Skin epidermis (tissue), 12 donors: ENCODE data around the gene KPNA3.
"Not testable (repeated sequence)": the region's sequence is repeated elsewhere in the genome, so short reads cannot be mapped to it uniquely, and the experiment has no call there.

Experiments used
- H3K27ac ChIP-seq, 21 experiments: fragments of 200-600 bp; sonication (generic) in 11 of 21; one replicate each; pipeline ENCODE4 v1.5.0; 2020; ENCODE audit warnings: mild to moderate bottlenecking in 3 of 21, inconsistent platforms in 2 of 21, moderate library complexity in 2 of 21
- H3K4me3 ChIP-seq, 7 experiments: fragments of 200-600 bp; sonication (generic) in 2 of 7; one replicate each; pipeline ENCODE4 v1.5.0; 2020; ENCODE audit warnings: inconsistent platforms in 2 of 7, mild to moderate bottlenecking in 2 of 7, moderate library complexity in 1 of 7

KPNA3 gene

GRCh38 chr13:49761811-49762210, 30.7 kb downstream of the KPNA3 start:
- not testable (repeated sequence) for H3K27ac ChIP-seq

DNA sequence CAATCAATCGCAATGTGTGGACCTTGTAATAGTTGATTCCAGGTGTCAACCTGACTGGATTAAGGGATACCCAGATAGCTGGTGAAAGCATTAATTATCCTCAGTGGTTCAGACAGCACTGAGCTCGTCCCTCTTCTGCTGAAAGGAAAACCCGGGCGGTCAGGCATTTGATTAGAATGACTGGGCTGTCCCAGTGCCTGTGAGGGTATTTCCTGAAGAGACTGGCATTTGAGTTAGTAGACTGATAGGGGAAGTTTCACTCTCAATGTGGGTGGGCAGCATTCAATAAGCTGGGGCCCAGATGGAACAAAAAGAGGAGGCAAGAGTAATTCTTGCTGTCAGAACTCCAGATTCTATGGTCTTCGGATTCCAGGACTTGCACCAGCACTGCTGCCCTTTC, 31.9 kb downstream of the KPNA3 start:
- Histone ChIP-seq H3K4me3 (no peak overlapping the region), H3K27ac (no peak overlapping the region)

More at GRCh38 chr13:49761811-49762210, 30.7 kb downstream of the KPNA3 start:
- not testable (repeated sequence) for H3K4me3 ChIP-seq

DNA sequence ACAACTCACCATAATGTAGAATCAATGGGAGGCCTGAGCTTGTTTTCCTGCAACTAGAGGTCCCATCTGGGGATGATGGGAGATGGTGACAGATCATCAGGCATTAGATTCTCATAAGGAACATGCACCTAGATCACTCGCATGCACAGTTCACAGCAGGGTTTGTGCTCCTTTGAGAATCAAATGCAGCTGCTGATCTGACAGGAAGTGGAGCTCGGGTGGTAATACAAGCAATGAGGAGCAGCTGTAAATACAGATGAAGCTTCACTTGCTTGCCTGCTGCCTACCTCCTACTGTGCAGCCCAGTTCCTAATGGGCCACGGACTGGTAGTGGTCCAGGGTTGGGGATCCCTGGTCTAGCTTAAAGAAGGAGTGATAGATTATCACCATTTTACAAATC, 33.0 kb downstream of the KPNA3 start:
- H3K27ac ChIP-seq = no peak overlapping the region
- no peak overlapping the region for H3K4me3 ChIP-seq

DNA sequence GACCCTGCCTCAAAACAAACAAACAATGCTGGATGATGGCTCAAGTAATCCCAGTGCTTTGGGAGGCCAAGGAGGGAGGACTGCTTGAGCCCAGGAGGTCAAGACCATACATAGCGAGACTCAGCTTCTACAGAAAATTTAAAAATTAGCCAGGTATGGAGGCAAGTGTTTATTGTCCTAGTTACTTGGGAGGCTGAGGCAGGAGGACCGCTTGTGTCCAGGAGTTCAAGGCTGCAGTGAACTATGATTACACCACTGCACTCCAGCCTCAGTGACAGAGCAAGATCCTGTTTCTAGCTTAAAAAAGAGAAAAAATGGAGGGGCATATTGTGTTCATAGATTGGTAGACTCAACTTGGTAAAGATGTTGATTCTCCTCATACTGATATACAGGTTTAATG, 36.2 kb downstream of the KPNA3 start:
- no peak overlapping the region for H3K4me3 ChIP-seq
- no peak overlapping the region for H3K27ac ChIP-seq

- Histone ChIP-seq H3K27ac (no peak overlapping the region), H3K4me3 (no peak overlapping the region)
These were observed 38.3 kb downstream of the KPNA3 start for GRCh38 chr13:49754146-49754545.

- Histone ChIP-seq H3K27ac (no peak overlapping the region), H3K4me3 (no peak overlapping the region)
These were observed 42.6 kb downstream of the KPNA3 start for GRCh38 chr13:49749848-49750247.

DNA sequence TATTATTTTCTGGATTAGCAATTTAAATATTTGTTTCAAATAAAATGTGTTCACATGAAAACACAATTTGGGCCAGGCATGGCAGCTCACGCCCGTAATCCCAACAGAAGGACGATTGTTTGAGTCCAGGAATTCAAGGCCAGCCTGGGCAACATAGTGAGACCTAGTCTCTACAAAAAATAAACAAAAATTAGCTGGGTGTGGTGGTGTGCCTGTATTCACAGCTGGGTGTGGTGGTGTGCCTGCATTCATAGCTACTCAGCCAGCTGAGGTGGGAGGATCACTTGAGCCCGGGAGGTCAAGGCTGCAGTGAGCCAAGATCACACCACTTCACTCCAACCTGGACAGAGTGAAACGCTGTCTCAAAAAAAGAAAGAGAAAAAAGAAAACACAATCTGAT, 46.4 kb downstream of the KPNA3 start:
- Histone ChIP-seq H3K4me3 (no peak overlapping the region), H3K27ac (no peak overlapping the region)

DNA sequence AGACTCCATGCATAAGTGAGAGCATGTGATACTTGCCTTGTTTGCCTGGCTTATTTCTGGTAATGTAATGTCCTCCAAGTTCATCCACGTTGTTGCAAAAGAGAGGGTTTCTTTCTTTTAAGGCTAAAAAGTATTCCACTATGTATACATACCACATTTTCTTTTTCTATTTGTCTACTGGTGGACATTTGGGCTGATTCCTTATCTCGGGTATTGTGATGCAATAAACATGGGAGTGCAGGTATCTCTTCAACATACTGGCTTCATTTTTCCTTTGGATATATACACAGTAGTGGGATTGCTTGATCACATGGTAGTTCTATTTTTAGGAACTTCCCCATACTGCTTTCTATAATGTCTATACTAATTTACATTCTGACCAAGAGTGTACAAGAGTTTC, 51.6 kb downstream of the KPNA3 start:
- H3K27ac ChIP-seq = no peak overlapping the region

DNA sequence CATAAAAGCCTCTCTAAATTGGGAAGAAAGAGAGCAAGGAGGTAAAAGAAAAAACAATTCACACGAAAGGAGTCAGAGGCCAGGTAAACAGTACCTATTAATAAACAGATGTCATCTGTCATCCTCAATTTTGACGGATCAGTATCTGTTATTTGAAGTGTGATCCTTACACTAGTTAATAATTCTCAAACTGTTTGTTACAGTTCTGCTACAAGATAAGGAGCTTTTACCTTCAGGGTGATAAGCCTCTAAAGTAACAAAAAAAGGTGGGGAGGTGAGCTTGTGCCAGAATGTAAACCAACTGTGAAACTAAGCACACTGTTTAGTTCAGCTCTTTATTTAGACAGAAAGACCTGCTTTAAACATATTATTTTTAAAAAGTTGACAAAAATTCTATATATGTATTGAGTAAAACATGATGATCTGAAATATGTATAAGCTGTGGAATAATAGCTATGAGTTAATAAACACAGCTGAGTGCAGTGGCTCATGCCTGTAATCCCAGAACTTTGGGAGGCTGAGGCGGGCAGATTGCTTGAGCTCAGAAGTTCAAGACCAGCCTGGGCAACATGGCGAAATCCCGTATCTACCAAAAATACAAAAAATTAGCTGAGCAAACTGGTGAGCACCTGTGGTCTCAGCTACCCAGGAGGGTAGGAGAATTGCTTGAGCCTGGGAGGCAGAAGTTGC, 52.8 kb downstream of the KPNA3 start:
- H3K27ac ChIP-seq = no peak overlapping the region

More for the DNA sequence above, 51.6 kb downstream of the KPNA3 start:
- no peak overlapping the region for H3K4me3 ChIP-seq

GRCh38 chr13:49733181-49733951, 59.1 kb downstream of the KPNA3 start:
- no peak overlapping the region for H3K4me3 ChIP-seq

More for the DNA sequence above, 52.8 kb downstream of the KPNA3 start:
- no peak overlapping the region for H3K4me3 ChIP-seq

GRCh38 chr13:49731766-49732165, 60.7 kb downstream of the KPNA3 start:
- Histone ChIP-seq H3K27ac (no peak overlapping the region), H3K4me3 (no peak overlapping the region)

More at GRCh38 chr13:49733181-49733951, 59.1 kb downstream of the KPNA3 start:
- no peak overlapping the region for H3K27ac ChIP-seq

DNA sequence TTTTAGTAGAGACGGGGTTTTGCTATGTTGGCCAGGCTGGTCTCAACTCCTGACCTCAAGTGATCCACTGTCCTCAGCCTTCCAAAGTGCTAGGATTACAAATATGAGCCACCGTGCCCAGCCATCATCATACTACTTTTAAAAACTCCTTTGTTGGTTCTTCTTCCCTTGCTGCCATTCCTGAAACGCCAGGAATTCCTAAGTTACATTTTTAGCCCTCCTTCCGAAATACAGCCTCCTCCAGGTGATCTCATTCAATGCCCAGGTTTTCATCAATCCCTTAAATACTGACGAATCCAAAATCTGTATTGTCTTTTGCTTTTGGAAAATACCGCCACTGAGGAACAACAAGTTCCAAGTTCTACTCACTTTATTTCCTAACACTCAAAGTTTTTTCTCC, 75.9 kb downstream of the KPNA3 start:
- H3K4me3 ChIP-seq = no peak overlapping the region

GRCh38 chr13:49714757-49715156, 77.7 kb downstream of the KPNA3 start:
- Histone ChIP-seq H3K27ac (no peak overlapping the region), H3K4me3 (no peak overlapping the region)

More for the DNA sequence above, 75.9 kb downstream of the KPNA3 start:
- no peak overlapping the region for H3K27ac ChIP-seq

DNA sequence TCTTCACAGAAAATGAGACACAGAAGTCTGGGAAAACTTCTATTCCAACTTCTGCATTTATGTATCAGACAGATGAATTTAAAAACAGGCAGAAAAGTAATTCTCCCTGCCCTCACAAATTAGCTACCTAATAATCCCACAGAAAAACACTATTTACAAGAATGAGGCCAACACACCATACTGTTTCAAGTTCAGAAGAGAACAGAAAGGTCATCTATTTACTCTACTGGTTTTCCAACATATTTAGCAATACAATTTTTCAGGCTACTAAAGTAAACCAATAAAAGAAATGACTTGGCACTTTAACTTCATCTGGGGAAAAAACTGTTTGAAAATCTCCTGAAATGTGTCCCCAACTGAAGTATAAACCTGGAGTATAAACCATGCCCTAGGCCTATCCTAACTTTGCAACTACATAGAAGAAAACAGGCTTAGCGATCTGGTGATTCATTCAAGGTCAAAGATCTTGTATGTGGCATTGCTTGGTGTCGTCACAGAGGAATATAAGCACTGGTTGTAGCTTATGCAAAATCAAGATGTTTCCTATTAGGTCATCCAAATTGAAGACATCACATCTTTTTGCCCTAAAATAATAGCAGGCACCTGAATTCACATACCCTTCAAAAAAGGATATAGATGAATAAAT, 81.1 kb downstream of the KPNA3 start:
- H3K4me3 ChIP-seq = no peak overlapping the region
- H3K27ac ChIP-seq = no peak overlapping the region

- H3K27ac ChIP-seq, H3K4me3 ChIP-seq: not testable (repeated sequence)
These were observed 88.2 kb downstream of the KPNA3 start for GRCh38 chr13:49704264-49704663.

GRCh38 chr13:49701491-49701890, 91.0 kb downstream of the KPNA3 start:
- no peak overlapping the region for H3K27ac ChIP-seq
- H3K4me3 ChIP-seq = no peak overlapping the region

DNA sequence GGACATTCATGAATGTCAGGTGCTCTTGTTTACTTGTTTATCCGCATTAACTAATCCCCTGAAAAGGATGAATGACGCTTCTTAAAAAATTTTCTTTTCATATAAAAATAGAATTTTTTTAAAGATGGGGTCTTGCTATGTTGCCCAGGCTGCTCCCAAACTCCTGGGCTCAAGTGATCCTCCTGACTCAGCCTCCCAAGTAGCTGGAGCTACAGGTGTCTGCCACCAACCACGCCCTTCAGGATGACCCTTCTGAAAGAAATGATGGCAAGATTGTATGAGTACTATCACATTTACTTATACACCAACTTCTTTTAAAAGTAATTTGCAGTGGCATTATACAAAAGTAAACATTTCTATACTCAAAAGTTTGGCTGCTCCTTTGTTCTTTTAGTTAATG, 95.0 kb downstream of the KPNA3 start:
- Histone ChIP-seq H3K4me3 (no peak overlapping the region), H3K27ac (no peak overlapping the region)

DNA sequence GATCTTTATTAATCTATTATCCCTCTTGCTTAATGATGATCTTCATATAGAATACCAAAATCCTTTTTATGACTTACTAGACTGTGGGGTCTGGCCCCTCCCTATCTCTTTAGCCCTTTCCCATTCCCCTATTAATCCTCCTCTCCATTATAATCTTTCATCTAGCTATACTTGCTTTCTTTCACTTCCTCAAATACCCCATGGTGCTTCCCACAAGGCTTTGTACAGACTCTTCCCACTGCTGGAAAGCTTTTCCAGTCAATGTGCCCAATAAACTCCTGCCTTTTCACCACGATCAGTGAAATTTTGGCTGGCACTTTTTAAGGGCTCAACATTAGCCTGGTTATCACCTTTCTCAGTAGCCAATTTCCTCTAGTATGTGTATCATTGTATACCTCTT, 98.0 kb downstream of the KPNA3 start:
- no peak overlapping the region for H3K4me3 ChIP-seq
- H3K27ac ChIP-seq = no peak overlapping the region

GRCh38 chr13:49693877-49694276, 98.6 kb downstream of the KPNA3 start:
- no peak overlapping the region for H3K4me3 ChIP-seq
- no peak overlapping the region for H3K27ac ChIP-seq

- no peak overlapping the region for H3K27ac ChIP-seq
- H3K4me3 ChIP-seq = no peak overlapping the region
These were observed 99.2 kb downstream of the KPNA3 start for GRCh38 chr13:49693191-49693733.
